Measurements from ENCODE around the gene FAM221A.

The FAM221A gene

DNA sequence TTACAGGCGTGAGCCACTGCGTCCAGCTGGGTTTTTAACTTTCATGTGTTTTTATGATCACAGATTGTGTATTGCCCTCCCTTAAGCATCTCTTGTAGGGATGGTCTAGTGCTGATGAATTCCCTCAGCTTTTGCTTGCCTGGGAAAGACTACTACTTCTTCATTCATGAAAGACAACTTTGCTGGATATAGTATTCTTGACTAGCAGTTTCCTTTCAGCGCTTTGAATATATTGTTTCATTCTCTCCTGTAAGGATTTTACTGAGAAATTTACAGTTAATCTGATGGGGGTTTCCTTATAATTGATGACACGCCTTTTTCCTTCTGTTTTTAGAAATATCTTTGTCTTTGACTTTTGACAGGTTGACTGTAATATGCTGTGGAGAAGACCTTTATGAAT lies 63.2 kb downstream of the FAM221A start:
- no peaks in the 10 kb centered on the region for H3K36me3 ChIP-seq (ENCODE audit: control insufficient read depth, insufficient read depth, low read length)
- no peak overlapping the region for H2AFZ ChIP-seq
- TF ChIP-seq, protein P1, sequence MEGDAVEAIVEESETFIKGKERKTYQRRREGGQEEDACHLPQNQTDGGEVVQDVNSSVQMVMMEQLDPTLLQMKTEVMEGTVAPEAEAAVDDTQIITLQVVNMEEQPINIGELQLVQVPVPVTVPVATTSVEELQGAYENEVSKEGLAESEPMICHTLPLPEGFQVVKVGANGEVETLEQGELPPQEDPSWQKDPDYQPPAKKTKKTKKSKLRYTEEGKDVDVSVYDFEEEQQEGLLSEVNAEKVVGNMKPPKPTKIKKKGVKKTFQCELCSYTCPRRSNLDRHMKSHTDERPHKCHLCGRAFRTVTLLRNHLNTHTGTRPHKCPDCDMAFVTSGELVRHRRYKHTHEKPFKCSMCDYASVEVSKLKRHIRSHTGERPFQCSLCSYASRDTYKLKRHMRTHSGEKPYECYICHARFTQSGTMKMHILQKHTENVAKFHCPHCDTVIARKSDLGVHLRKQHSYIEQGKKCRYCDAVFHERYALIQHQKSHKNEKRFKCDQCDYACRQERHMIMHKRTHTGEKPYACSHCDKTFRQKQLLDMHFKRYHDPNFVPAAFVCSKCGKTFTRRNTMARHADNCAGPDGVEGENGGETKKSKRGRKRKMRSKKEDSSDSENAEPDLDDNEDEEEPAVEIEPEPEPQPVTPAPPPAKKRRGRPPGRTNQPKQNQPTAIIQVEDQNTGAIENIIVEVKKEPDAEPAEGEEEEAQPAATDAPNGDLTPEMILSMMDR (IDR thresholded peaks at IDR 0.05) = no peak
- no peaks in the 10 kb centered on the region for H3K79me2 ChIP-seq
- H3K4me2 ChIP-seq (ENCODE audit: low read length) = no peak overlapping the region
- H3K4me1 ChIP-seq = no peaks in the 10 kb centered on the region
- no peak overlapping the region for H3K4me3 ChIP-seq (ENCODE audit: low read depth, low read length)
- no peaks in the 10 kb centered on the region for H3K9me3 ChIP-seq (ENCODE audit: control insufficient read depth, low read length)
- no peak overlapping the region for H3K27ac ChIP-seq
- H3K9ac ChIP-seq = no peak overlapping the region
- H3K27me3 ChIP-seq (ENCODE audit: control insufficient read depth, insufficient read depth, low read length) = no peaks in the 10 kb centered on the region

DNA sequence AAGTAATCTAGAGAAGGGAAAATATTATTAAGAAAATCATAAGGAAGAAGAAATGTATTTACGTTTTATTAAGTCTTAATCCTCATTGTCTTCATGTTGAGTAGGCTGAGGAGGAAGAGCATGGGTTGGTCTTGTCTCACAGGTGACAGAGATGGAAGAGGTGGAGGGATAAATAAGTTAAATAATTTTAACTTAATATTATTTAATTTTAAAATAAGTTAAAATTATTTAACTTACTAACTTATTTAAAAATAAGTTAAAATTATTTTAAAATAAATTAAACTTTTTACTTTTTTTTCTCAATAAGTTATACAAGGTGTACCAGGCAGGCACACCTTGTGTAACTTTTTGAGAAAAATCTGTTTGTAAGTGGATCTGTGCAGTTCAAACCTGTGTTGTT lies 66.6 kb downstream of the FAM221A start:
- H3K9me3 ChIP-seq (ENCODE audit: control insufficient read depth, low read length) = no peaks in the 10 kb centered on the region
- H3K4me3 ChIP-seq (ENCODE audit: low read depth, low read length) = no peak overlapping the region
- TF ChIP-seq, protein P1 (IDR thresholded peaks at IDR 0.05) = no peak
- H3K79me2 ChIP-seq = no peaks in the 10 kb centered on the region
- no peak overlapping the region for H3K4me2 ChIP-seq (ENCODE audit: low read length)
- no peaks in the 10 kb centered on the region for H3K36me3 ChIP-seq (ENCODE audit: control insufficient read depth, insufficient read depth, low read length)
- H3K27ac ChIP-seq = no peak overlapping the region
- no peak overlapping the region for H3K9ac ChIP-seq
- no peaks in the 10 kb centered on the region for H3K4me1 ChIP-seq
- H3K27me3 ChIP-seq (ENCODE audit: control insufficient read depth, insufficient read depth, low read length) = no peaks in the 10 kb centered on the region
- no peak overlapping the region for H2AFZ ChIP-seq

DNA sequence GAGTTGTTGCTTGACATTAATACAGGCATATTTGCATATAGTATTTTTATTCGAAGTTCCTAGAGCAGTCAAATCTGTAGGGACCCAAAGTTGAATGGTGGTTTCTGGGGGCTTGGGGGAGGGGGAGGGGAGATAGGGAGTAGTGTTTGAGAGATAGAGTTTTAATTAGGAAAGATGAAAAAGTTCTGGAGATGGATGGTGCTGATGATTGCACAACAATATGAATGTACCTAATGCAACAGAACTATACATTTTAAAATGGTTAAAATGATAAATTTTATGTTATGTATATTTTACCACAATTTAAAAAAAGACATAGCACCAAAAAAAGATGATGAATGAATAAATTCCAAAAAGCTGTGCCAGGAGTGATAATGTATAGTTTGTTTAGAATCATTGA lies 71.9 kb downstream of the FAM221A start:
- H3K4me3 ChIP-seq (ENCODE audit: low read depth, low read length) = no peak overlapping the region
- no peak overlapping the region for H2AFZ ChIP-seq
- H3K27ac ChIP-seq = no peak overlapping the region
- TF ChIP-seq, protein P1 (IDR thresholded peaks at IDR 0.05) = no peak
- H3K4me2 ChIP-seq (ENCODE audit: low read length) = no peak overlapping the region
- H3K27me3 ChIP-seq (ENCODE audit: control insufficient read depth, insufficient read depth, low read length) = no peaks in the 10 kb centered on the region
- no peaks in the 10 kb centered on the region for H3K36me3 ChIP-seq (ENCODE audit: control insufficient read depth, insufficient read depth, low read length)
- H3K4me1 ChIP-seq = no peaks in the 10 kb centered on the region
- H3K9ac ChIP-seq = no peak overlapping the region
- no peaks in the 10 kb centered on the region for H3K9me3 ChIP-seq (ENCODE audit: control insufficient read depth, low read length)
- H3K79me2 ChIP-seq = no peaks in the 10 kb centered on the region
